HG02798 (cell line): ENCODE results near the gene TRIM67.

Experiments
- ATAC-seq: cut with Tn5 transposase; IDR thresholded peaks from one replicate; pipeline ENCODE4 v1.9.1; 2021; ENCODE audit warnings: mild to moderate bottlenecking; ENCODE audit not compliant: unreplicated experiment, poor library complexity

TRIM67 gene

GRCh38 chr1:231181271-231181670 lies 19.4 kb downstream of the TRIM67 start:
- no peak for ATAC-seq

- no peak for ATAC-seq
These were observed 20.5 kb downstream of the TRIM67 start for GRCh38 chr1:231182317-231182716.

DNA sequence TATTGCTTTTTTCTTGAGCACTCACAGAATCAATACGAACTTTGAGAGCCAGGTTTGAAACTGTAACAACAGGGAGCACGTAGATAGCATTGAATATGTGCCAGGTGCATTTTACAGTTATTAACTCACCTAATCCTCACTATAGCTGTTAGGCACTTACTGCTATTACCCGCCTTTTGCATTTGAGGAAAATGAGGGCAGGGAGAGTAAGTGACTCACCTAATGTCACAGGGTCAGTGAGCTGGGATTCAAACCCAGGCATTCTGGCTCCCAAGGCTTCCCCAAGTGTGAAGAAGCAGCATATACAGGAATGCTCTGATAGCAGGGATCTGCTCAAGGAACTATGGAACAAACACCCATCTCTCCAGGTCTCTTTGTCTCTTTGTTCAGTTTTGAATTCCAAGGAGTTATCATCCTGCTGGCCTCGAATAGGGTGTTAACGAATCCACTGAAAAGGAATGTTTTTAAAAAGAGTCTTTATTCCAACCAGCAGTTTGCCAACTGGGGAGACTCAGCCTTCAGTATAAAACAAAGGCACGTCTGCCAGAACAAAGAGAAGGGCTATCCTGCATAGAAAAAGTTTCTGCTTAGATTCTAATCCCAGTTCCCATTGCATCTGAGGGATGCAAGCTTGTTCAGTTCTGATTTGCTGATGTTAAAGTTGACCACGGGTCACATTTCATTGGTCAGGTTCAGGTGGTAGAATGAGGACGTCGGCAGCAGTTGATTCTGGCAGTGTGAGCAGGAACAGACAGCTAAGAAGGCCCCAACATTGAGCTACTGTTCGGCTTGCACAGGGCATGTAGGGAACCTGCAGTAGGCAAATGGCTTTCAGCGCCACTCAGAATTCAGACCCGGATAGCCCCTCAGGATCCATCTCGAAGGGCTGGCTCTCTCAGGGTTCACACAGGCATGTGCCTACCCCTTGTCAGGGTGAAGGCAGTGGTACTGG lies 22.1 kb downstream of the TRIM67 start:
- no peak for ATAC-seq

DNA sequence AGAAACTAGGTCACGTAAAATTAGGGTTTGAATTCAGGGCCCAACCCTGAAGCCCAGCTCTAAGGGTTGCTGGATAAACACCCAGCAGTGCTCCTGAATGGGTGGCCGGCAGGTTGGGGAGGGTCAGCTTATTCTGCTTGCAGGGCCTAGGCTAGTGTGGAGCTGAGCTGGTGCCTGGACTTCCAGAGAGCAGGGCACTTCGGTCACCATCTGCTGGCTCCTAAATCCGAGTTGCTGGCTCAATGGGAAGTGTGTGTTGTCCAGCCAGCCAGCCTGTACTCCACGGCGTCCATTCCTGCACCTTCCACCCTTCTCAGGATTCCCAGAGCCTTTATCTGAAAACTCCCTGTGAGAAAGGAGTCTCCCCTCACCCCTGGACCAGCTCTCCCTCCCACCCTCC lies 23.0 kb downstream of the TRIM67 start:
- no peak for ATAC-seq

DNA sequence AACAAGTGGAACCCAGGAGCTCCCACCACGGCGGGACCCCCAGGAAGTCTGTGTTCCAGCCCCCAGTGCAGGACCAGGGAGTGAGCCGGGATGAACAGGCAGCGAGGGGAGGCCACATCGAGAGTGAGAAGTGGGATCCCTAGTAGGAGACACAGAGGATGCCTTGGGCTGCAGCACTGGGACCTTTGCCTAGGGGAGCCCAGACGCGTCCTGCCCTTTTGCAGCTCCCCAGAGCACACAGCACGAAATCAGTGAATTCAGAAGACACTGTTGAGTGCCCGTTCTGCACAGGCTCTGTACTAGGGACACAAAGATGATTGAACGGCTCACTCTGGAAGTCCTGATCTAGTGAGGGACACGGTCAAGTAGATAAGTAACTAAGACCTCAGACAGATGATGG lies 23.5 kb downstream of the TRIM67 start:
- ATAC-seq: no peak

- ATAC-seq: no peak
These were observed 24.7 kb downstream of the TRIM67 start for GRCh38 chr1:231186356-231187115.

DNA sequence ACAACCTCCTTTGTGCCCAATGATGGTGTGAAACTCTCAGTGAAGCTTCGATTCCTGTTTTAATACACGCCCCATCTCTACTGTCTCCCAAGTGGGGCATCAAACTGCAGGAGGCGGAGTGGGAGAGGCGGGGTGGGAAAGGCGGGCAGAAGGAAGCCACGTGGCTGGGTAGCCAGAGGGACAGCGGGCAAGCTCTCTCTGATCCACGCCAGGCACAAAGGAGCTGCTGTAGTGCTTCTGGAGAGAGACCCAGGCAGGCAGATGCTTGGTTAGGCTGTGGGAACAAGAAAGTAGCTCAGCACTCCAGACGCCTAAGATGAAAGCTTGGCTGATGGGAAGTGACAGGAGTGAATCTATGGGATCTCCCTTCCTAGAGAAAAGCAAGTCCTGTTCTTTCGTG lies 25.7 kb downstream of the TRIM67 start:
- no peak for ATAC-seq

GRCh38 chr1:231188072-231188471 lies 26.2 kb downstream of the TRIM67 start:
- no peak for ATAC-seq

DNA sequence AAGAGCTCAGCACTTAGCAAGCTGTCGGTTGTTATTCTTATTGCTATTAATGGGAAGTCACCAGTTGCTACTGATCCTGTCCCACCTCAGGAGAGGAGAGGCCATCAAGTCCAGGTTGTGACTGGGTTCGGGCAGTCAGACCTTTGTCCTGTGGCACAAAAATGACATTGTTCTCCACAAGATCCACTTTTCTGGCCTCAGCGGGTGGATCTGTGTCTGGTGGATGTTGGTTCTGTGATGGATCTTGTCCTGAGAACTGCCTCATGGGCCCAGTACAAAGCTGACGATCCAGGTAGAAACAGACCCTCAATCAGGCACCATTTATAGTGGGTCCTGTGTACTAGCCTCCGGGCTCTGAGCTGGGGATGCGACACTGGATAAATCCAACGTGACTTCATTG lies 26.9 kb downstream of the TRIM67 start:
- ATAC-seq: no peak

DNA sequence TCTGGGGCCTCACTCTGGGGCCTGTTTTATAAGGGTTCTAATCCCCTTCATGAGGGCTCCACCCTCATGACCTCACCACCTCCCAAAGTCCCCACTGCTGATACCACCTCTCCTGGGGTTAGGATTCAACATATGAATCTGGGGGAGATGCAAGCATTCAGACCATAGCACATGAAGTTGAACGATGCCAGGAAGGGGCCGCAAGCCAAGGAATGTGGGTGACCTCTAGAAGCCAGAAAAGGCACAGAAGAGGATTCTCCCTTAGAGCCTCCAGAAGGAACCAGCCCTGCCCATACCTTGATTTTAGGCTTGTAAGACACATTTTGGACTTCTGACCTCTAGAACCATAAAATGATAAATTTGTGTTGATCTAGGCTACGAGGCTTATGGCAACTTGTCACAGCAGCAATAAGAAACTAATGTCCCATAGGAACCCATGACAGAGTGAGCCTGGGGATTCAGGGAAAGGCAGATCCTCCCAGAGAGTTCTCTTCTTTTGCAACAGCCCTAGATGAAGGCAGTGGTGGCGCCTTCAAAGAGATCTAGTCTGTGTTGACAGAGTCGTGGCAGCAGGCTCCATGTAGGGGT lies 27.9 kb downstream of the TRIM67 start:
- ATAC-seq: no peak

- no peak for ATAC-seq
These were observed 28.6 kb downstream of the TRIM67 start for GRCh38 chr1:231190456-231190855.

DNA sequence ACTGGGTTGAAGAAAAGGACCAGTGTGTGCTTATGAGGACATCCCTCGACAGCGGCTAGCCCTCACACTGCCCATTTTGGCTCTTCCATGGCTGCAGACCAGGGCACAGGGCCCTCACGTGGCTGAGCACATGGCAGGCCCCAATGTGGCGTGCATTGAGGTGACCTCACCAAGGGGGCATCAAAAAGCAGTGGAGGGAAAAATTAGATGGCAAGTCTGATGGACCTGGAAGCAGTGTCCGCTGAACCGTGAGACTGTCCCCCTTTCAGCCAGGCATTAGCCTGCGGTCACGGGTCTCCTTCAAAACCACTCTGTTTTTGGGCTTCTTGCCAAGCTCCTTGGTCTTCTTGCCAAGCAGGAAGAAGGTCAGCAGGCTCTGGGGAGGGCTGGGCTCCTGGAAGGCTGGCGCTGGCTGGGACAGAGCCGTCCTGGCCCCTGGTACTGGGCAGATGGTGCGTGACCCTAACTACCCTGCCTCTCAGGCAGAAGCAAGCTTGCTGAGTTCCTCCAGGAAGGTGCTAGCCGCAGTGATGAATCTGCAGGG lies 30.8 kb downstream of the TRIM67 start:
- ATAC-seq: no peak

- ATAC-seq: no peak
These were observed 32.0 kb downstream of the TRIM67 start for GRCh38 chr1:231193710-231194340.

DNA sequence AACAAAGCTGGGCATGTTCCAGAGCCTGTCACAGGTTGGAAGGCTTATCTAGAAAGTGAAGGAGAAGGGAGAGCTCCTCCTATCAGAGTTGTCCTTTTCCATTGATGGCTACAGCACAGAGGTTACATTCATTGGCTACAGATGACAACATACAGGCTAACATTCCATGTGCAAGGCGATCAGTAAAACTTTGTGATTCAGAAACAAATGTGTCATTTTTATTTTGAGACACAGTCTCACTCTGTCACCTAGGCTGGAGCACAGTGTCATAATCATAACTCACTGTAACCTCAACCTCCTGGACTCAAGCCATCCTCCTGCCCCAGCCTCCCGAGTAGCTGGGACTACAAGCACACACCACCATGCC lies 32.6 kb downstream of the TRIM67 start:
- no peak for ATAC-seq

- ATAC-seq: no peak
These were observed 33.1 kb downstream of the TRIM67 start for GRCh38 chr1:231194843-231195516.

- ATAC-seq: no peak
These were observed 34.4 kb downstream of the TRIM67 start for GRCh38 chr1:231196307-231196706.

GRCh38 chr1:231196728-231197127 lies 34.9 kb downstream of the TRIM67 start:
- ATAC-seq: no peak

GRCh38 chr1:231199868-231200267 lies 38.0 kb downstream of the TRIM67 start:
- no peak for ATAC-seq

- no peak for ATAC-seq
These were observed 38.7 kb downstream of the TRIM67 start for GRCh38 chr1:231200388-231201031.
